ENCODE data around the gene SIX2.
A peak's percentile ranks its signal among the peaks of the same experiment; 100 is the strongest.

GRCh38 chr2:44955593-44956392 is 53.5 kb downstream of the SIX2 start:
- TF ChIP-seq, protein P1, sequence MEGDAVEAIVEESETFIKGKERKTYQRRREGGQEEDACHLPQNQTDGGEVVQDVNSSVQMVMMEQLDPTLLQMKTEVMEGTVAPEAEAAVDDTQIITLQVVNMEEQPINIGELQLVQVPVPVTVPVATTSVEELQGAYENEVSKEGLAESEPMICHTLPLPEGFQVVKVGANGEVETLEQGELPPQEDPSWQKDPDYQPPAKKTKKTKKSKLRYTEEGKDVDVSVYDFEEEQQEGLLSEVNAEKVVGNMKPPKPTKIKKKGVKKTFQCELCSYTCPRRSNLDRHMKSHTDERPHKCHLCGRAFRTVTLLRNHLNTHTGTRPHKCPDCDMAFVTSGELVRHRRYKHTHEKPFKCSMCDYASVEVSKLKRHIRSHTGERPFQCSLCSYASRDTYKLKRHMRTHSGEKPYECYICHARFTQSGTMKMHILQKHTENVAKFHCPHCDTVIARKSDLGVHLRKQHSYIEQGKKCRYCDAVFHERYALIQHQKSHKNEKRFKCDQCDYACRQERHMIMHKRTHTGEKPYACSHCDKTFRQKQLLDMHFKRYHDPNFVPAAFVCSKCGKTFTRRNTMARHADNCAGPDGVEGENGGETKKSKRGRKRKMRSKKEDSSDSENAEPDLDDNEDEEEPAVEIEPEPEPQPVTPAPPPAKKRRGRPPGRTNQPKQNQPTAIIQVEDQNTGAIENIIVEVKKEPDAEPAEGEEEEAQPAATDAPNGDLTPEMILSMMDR (IDR thresholded peaks at IDR 0.05 in 4 of 5, conservative IDR thresholded peaks at IDR 0.05 in 1 of 5) = peak; percentile 70 to 96 (median 89)
- no peak for TF ChIP-seq POLR2A (IDR thresholded peaks at IDR 0.05)
